HAP-1 (cell line): Measurements from ENCODE around the gene RBMS1.

Experiments used
- DNase-seq, 2 experiments: peaks; one replicate each; pipeline ENCODE4 v3.0.0-alpha.2; 2016 to 2020; ENCODE audit warnings: low spot score in 2 of 2
- H3K27me3 ChIP-seq: fragments of 250-450 bp; sonication (Bioruptor Pico); 2 replicates; pipeline ENCODE4 v1.5.1; 2020; ENCODE audit warnings: low read depth, mild to moderate bottlenecking, moderate library complexity
- H3K36me3 ChIP-seq: fragments of 250-450 bp; sonication (Bioruptor Pico); replicated peaks from 2 replicates; pipeline ENCODE4 v1.5.1; 2020; ENCODE audit warnings: mild to moderate bottlenecking
- H3K4me1 ChIP-seq: fragments of 250-450 bp; sonication (Bioruptor Pico); 2 replicates; pipeline ENCODE4 v1.5.1; 2020; ENCODE audit warnings: mild to moderate bottlenecking
- H3K4me3 ChIP-seq: fragments of 250-450 bp; sonication (Bioruptor Pico); 2 replicates; pipeline ENCODE4 v1.5.1; 2020; ENCODE audit warnings: mild to moderate bottlenecking, moderate library complexity
- H3K9me3 ChIP-seq: fragments of 250-450 bp; sonication (Bioruptor Pico); 2 replicates; pipeline ENCODE4 v1.5.1; 2020; ENCODE audit warnings: mild to moderate bottlenecking, moderate library complexity
- in situ Hi-C: fragments of 300-500 bp; cut with MboI; formaldehyde crosslinking; loops from 3 replicates; pipeline ENCODE4 v1.14.3; 2020; ENCODE audit warnings: low sequenced_read_pairs, inconsistent platforms, mixed read lengths

RBMS1 gene

GRCh38 chr2:160347269-160347863 is 146.2 kb downstream of the RBMS1 start:
- Histone ChIP-seq H3K36me3 (no peaks in the 10 kb centered on the region), H3K9me3 (no peaks in the 10 kb centered on the region), H3K4me1 (peaks cover 5% of the 10 kb centered on the region; the same call in 1 of the 2 replicates), H3K27me3 (no peaks in the 10 kb centered on the region), H3K4me3 (no peak overlapping the region)
- in situ Hi-C loops, result no loop called here
- no peak for DNase-seq

GRCh38 chr2:160345071-160345764 is 148.4 kb downstream of the RBMS1 start:
- in situ Hi-C loops, result no loop called here
- H3K9me3 ChIP-seq, result no peaks in the 10 kb centered on the region
- H3K36me3 ChIP-seq, result no peaks in the 10 kb centered on the region
- no peaks in the 10 kb centered on the region for H3K27me3 ChIP-seq
- peaks cover 5% of the 10 kb centered on the region; the same call in 1 of the 2 replicates for H3K4me1 ChIP-seq
- H3K4me3 ChIP-seq, result no peak overlapping the region
- DNase-seq, result no peak

GRCh38 chr2:160343404-160343803 is 150.2 kb downstream of the RBMS1 start:
- DNase-seq, result no peak
- H3K27me3 ChIP-seq, result no peaks in the 10 kb centered on the region

GRCh38 chr2:160339726-160340125 is 153.9 kb downstream of the RBMS1 start:
- in situ Hi-C loops, result no loop called here

More at GRCh38 chr2:160343404-160343803, 150.2 kb downstream of the RBMS1 start:
- no peaks in the 10 kb centered on the region for H3K36me3 ChIP-seq
- no peaks in the 10 kb centered on the region for H3K9me3 ChIP-seq
- in situ Hi-C loops, result no loop called here
- no peak overlapping the region for H3K4me3 ChIP-seq
- H3K4me1 ChIP-seq, result peaks cover 5% of the 10 kb centered on the region; the same call in 1 of the 2 replicates

GRCh38 chr2:160338901-160339685 is 154.5 kb downstream of the RBMS1 start:
- Histone ChIP-seq H3K4me3 (no peak overlapping the region), H3K27me3 (no peaks in the 10 kb centered on the region), H3K9me3 (no peaks in the 10 kb centered on the region), H3K36me3 (no peaks in the 10 kb centered on the region), H3K4me1 (no peaks in the 10 kb centered on the region)
- in situ Hi-C loops, result no loop called here
- no peak for DNase-seq

More at GRCh38 chr2:160339726-160340125, 153.9 kb downstream of the RBMS1 start:
- H3K4me3 ChIP-seq, result no peak overlapping the region
- H3K9me3 ChIP-seq, result no peaks in the 10 kb centered on the region
- H3K4me1 ChIP-seq, result no peaks in the 10 kb centered on the region
- no peaks in the 10 kb centered on the region for H3K27me3 ChIP-seq
- DNase-seq, result no peak
- no peaks in the 10 kb centered on the region for H3K36me3 ChIP-seq

- DNase-seq, result no peak
- in situ Hi-C loops, result no loop called here
- no peaks in the 10 kb centered on the region for H3K36me3 ChIP-seq
- no peaks in the 10 kb centered on the region for H3K27me3 ChIP-seq
- no peak overlapping the region for H3K4me3 ChIP-seq
- H3K9me3 ChIP-seq, result no peaks in the 10 kb centered on the region
- no peaks in the 10 kb centered on the region for H3K4me1 ChIP-seq
Measured at GRCh38 chr2:160337728-160338127, 155.9 kb downstream of the RBMS1 start.

GRCh38 chr2:160336635-160337034 is 157.0 kb downstream of the RBMS1 start:
- no peak for DNase-seq
- Histone ChIP-seq H3K9me3 (no peaks in the 10 kb centered on the region), H3K36me3 (no peaks in the 10 kb centered on the region), H3K4me1 (no peaks in the 10 kb centered on the region), H3K27me3 (no peaks in the 10 kb centered on the region), H3K4me3 (no peak overlapping the region)
- in situ Hi-C loops, result no loop called here

- no peak for DNase-seq
- Histone ChIP-seq H3K9me3 (no peaks in the 10 kb centered on the region), H3K4me3 (no peak overlapping the region), H3K36me3 (no peaks in the 10 kb centered on the region), H3K27me3 (no peaks in the 10 kb centered on the region), H3K4me1 (no peaks in the 10 kb centered on the region)
- in situ Hi-C loops, result no loop called here
Measured at GRCh38 chr2:160336105-160336504, 157.5 kb downstream of the RBMS1 start.

- no peaks in the 10 kb centered on the region for H3K4me1 ChIP-seq
- in situ Hi-C loops, result no loop called here
- H3K27me3 ChIP-seq, result no peaks in the 10 kb centered on the region
- H3K36me3 ChIP-seq, result no peaks in the 10 kb centered on the region
- H3K9me3 ChIP-seq, result no peaks in the 10 kb centered on the region
- DNase-seq, result no peak
- no peak overlapping the region for H3K4me3 ChIP-seq
Measured at GRCh38 chr2:160335441-160335840, 158.2 kb downstream of the RBMS1 start.

GRCh38 chr2:160334028-160334741 is 159.4 kb downstream of the RBMS1 start:
- in situ Hi-C loops, result no loop called here

GRCh38 chr2:160333324-160334027 is 160.1 kb downstream of the RBMS1 start:
- in situ Hi-C loops, result no loop called here
- Histone ChIP-seq H3K4me1 (no peaks in the 10 kb centered on the region), H3K36me3 (no peaks in the 10 kb centered on the region), H3K27me3 (no peaks in the 10 kb centered on the region), H3K4me3 (no peak overlapping the region), H3K9me3 (no peaks in the 10 kb centered on the region)
- DNase-seq, result no peak

More at GRCh38 chr2:160334028-160334741, 159.4 kb downstream of the RBMS1 start:
- Histone ChIP-seq H3K4me3 (no peak overlapping the region), H3K36me3 (no peaks in the 10 kb centered on the region), H3K27me3 (no peaks in the 10 kb centered on the region), H3K4me1 (no peaks in the 10 kb centered on the region), H3K9me3 (no peaks in the 10 kb centered on the region)
- DNase-seq, result no peak

GRCh38 chr2:160332318-160332717 is 161.3 kb downstream of the RBMS1 start:
- Histone ChIP-seq H3K36me3 (no peaks in the 10 kb centered on the region), H3K9me3 (no peaks in the 10 kb centered on the region), H3K4me3 (no peak overlapping the region), H3K4me1 (no peaks in the 10 kb centered on the region; the same call in 1 of the 2 replicates), H3K27me3 (no peaks in the 10 kb centered on the region)
- in situ Hi-C loops, result no loop called here
- DNase-seq, result no peak
